HG03045 (cell line): ENCODE data around the gene GNG8.

ENCODE experiments used
- ATAC-seq: cut with Tn5 transposase; IDR thresholded peaks from one replicate; pipeline ENCODE4 v1.9.1; 2021; ENCODE audit warnings: mild to moderate bottlenecking, moderate library complexity; ENCODE audit not compliant: unreplicated experiment

Gene GNG8

GRCh38 chr19:46635920-46636761 lies at the start of gene GNG8:
GNG8 (minus strand) TSS chr19:46636202; CDS start chr19:46634682, 1,520 bp downstream.
- ATAC-seq = no peak

- no peak for ATAC-seq
Observed at GRCh38 chr19:46685189-46685588, 49.2 kb upstream of the GNG8 start.

GRCh38 chr19:46678110-46678732 lies 42.2 kb upstream of the GNG8 start:
- no peak for ATAC-seq

- no peak for ATAC-seq
Observed at GRCh38 chr19:46674416-46675178, 38.6 kb upstream of the GNG8 start.

GRCh38 chr19:46670813-46671212 lies 34.8 kb upstream of the GNG8 start:
- no peak for ATAC-seq

GRCh38 chr19:46668662-46669061 lies 32.7 kb upstream of the GNG8 start:
- ATAC-seq = no peak

- no peak for ATAC-seq
Observed at GRCh38 chr19:46665072-46665471, 29.1 kb upstream of the GNG8 start.

- no peak for ATAC-seq
Observed at GRCh38 chr19:46661735-46662592, 26.0 kb upstream of the GNG8 start.

GRCh38 chr19:46661020-46661731 lies 25.2 kb upstream of the GNG8 start, which contains the start of gene DACT3:
DACT3 (minus strand) TSS chr19:46661182; CDS start chr19:46661064, 118 bp downstream.
- peak; percentile 93 for ATAC-seq

- ATAC-seq = no peak
Observed at GRCh38 chr19:46660551-46661019, 24.6 kb upstream of the GNG8 start.

GRCh38 chr19:46660008-46660517 lies 24.1 kb upstream of the GNG8 start:
- no peak for ATAC-seq

- ATAC-seq = no peak
Observed at GRCh38 chr19:46659151-46660007, 23.4 kb upstream of the GNG8 start.

GRCh38 chr19:46656541-46656940 lies 20.5 kb upstream of the GNG8 start:
- no peak for ATAC-seq

- no peak for ATAC-seq
Observed at GRCh38 chr19:46654621-46655152, 18.7 kb upstream of the GNG8 start.

- no peak for ATAC-seq
Observed at GRCh38 chr19:46650445-46650844, 14.4 kb upstream of the GNG8 start.

GRCh38 chr19:46648961-46649960 lies 13.3 kb upstream of the GNG8 start:
- ATAC-seq = no peak
